K562 (cell line): Measurements from ENCODE around the gene RNF150. TPM values are rescaled to one million over a fixed set of nuclear protein-coding genes. Genes with fewer than 3 reads are reported as not detected.

Experiments used
- AFF4 ChIP-seq: sonication (generic); formaldehyde crosslinking; IDR thresholded peaks from 2 replicates; pipeline ENCODE4 v1.8.0; 2023; ENCODE audit warnings: mild to moderate bottlenecking, missing genetic modification reagents
- MYNN ChIP-seq, 2 experiments: sonication (generic); formaldehyde crosslinking in 1 of 2; IDR thresholded peaks; 2 replicates each; pipeline versions ENCODE4 v1.5.0 to v1.6.1; 2016 to 2020; ENCODE audit warnings: antibody characterized with exemption in 1 of 2, missing genetic modification reagents in 1 of 2
- POLR2H ChIP-seq: IDR thresholded peaks from 2 replicates; pipeline ENCODE4 v1.6.1; 2016; ENCODE audit warnings: missing genetic modification characterization, low read depth, mild to moderate bottlenecking, control low read depth, missing compliant biosample characterization, moderate library complexity
- RBM34 ChIP-seq: fragments of 200-400 bp; formaldehyde crosslinking; IDR thresholded peaks from 2 replicates; pipeline ENCODE4 v1.6.1; 2018; ENCODE audit warnings: low read length, borderline replicate concordance; ENCODE audit not compliant: insufficient read depth
- TSC22D4 ChIP-seq: fragments of 450-650 bp; IDR thresholded peaks from 2 replicates; pipeline ENCODE4 v1.6.1; 2016; ENCODE audit warnings: missing genetic modification characterization, missing biosample characterization, control low read depth
- ZNF609 ChIP-seq: sonication (generic); formaldehyde crosslinking; IDR thresholded peaks from 2 replicates; pipeline ENCODE4 v1.8.1; 2023; ENCODE audit warnings: missing genetic modification reagents, mild to moderate bottlenecking, borderline replicate concordance
- polyA plus RNA-seq, 8 experiments: library from polyadenylated mRNA; depleted of rRNA in 4 of 8; stranded (reverse) in 5 of 8; unstranded in 3 of 8; fragments of >200 nt; fragmentation: Nextera tagmentation in 2 of 8; fragmentation: Illumina TruSeq in 1 of 8; extraction: Ambion mirVana in 2 of 8; extraction: Trizol in 1 of 8; gene quantifications; 2 replicates each; pipeline versions ENCODE4 v1.2.1 to v1.2.3, GENCODE V29; 2011 to 2014; ENCODE audit warnings: inconsistent platforms in 1 of 8, missing spikeins in 1 of 8
- total RNA-seq, 7 experiments: library from RNA; depleted of rRNA in 6 of 7; stranded (reverse); fragments of >200 nt in 6 of 7; fragmentation: Illumina TruSeq in 2 of 7; extraction: Trizol in 2 of 7; gene quantifications; 2 replicates each; pipeline versions ENCODE4 v1.2.1 to v1.2.3, GENCODE V29; 2011 to 2021; ENCODE audit warnings: low replicate concordance in 1 of 7

Gene RNF150
- total and polyA plus RNA-seq, 9 of the 15 experiments (the other 6 are each of a cell fraction or from before 2014, with no cell fraction given), result 0.09 TPM; not detected in 8

DNA sequence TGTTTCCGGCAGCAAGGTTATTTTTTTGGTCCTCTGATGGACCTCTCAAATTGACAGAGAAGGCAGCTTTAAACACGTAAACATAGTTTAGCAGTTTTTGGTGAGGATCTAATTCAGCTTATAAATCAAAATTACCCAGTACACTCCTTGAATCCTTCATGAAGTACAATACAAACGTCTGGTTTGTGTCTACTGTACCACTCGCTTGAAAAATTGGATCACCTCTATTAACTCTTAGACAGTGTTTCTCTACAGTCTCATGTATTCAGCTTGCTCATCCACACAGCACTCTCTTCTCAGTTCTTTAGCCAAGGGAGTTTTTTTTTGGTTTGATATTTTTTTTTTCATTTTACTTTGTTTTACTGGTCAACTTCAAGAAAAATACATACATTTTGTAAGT, 113.5 kb downstream of the RNF150 start (continued):
- TF ChIP-seq AFF4 (CRISPR knock-in tag), result no peak
- TF ChIP-seq RBM34, result no peak
- TF ChIP-seq TSC22D4, result no peak
- no peak for TF ChIP-seq POLR2H (tag)
- TF ChIP-seq ZNF609 (CRISPR knock-in tag), result no peak
- TF ChIP-seq MYNN (IDR thresholded peaks at IDR 0.05), result no peak
- TF ChIP-seq MYNN (CRISPR knock-in tag; IDR thresholded peaks at IDR 0.05), result no peak
